ENCODE measurements around the gene OPA1.

Gene OPA1

GRCh38 chr3:193711964-193712598 is 119.1 kb downstream of the OPA1 start:
- DNase-seq: no peak

DNA sequence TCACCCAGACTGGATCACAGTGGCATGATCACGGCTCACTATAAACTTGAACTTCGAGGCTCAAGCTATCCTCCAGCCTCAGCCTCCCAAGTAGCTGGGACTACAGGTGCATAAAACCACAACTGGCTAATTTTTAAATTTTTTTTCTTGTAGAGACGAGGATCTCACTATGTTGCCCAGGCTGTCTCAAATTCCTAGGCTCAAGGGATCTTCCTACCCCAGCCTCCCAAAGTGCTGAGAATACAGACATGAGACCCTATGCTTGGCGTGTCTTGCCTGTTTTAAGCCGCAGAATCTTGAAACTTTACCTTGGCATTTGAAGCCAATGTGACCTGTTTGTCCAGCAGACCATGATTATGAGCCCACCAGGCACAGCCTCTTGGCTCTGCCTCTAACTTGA is 119.9 kb downstream of the OPA1 start:
- DNase-seq: no peak

DNA sequence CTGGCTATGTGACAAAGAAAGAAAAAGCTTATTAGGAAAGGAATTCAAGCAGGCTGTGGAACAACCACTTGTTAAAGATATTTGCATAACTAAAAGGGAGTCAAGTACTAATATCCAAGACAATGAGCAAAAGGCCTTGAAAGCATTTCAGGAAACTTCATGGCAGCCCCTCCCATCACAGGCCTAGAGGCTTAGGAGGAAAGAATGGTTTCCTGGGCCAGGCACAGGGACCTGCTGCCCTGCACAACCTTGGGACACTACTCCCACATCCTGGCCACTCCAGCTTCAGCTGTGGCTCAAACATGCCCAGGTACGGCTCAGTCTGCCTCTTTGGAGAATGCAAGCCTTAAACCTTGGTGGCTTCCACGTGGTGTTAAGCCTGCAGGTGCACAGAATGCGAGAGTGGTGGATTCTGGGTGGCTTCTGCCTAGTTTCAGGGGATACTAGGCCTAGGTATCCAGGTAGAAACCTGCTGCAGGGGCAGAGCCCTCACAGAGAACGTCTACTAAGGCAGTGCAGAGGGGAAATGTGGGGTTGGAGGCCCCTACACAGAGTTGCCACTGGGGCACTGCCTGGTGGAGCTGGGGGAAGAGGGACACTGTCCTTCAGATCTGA is 121.6 kb downstream of the OPA1 start:
- no peak for DNase-seq

GRCh38 chr3:193716150-193716549 is 123.1 kb downstream of the OPA1 start:
- DNase-seq: no peak

DNA sequence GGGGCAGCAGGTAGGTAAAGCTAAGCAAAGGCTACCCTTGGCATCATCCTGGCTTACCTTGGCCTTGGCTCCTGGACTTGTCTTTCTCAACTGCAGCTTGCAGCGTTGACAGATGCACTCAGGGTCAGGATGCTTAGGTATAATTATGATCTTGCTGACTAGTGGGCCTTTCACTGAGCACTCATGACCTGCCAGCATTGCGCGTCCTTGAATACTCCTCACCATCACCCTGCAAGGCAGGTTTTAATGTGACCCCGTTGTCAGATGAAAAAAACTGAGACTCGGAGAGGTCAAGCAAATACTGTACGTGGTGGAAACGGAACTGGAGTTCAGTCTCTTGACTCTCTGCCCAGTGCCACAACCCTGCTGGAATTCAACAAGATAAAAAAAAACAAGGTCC is 126.7 kb downstream of the OPA1 start:
- DNase-seq: no peak

DNA sequence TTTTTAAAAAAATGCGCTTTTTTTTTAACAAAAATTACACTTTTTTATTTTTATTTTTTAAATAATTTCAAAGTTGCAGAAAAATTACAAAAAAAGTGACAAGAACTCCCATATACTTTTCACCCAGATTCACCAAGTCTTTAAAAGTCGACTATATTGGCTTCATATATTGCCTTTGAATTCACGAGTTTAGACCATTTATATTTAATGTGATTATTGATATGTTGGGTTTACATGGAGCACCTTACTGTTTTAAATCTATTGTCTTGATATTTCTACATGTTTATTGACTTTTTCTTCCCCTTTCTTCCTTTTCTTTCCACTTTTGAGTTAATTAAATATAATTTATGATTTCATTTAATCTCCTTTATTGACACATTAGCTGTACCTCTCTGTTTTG is 127.2 kb downstream of the OPA1 start:
- DNase-seq: no peak

DNA sequence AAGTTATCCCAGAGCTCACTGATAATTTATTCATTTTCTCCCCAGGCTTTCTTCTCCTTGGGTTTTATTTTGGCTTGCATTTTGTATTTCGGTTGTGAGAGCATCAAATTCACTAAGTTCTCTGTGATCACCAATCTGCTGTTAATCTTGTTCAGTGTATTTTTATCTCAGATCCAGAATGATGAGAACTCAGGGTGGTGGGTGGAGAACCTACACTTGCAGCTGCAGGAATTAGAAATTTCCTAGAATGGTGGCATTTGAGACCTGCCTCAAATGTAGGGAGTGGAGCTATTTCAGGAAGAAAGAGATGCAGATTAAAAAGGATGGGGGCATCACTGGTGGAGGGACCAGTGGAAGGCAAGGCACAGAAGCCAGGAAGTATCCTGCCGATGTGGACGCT is 129.6 kb downstream of the OPA1 start:
- no peak for DNase-seq

- DNase-seq: no peak
Measured at GRCh38 chr3:193727089-193727488, 134.1 kb downstream of the OPA1 start.

- no peak for DNase-seq
Measured at GRCh38 chr3:193728429-193729087, 135.6 kb downstream of the OPA1 start.

DNA sequence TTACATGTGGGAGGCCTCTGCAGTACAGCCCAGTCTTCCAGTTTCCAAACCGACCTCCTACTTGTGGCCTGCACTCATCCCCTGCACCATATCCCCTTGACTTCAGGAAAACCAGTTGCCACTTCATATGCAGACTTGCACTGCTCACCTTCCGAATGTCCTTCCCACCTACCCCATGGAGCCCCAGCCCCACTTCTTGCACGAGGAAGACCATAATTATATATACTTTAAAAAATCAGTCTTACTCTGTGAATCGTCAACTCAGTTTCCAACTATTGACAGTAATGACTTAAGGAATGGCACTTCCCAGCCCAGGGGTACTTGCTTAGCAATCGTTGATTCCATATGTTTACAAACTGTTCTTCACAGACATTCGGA is 136.1 kb downstream of the OPA1 start:
- DNase-seq: no peak

- DNase-seq: no peak
Measured at GRCh38 chr3:193729601-193730000, 136.6 kb downstream of the OPA1 start.

- DNase-seq: peak; percentile 34
Measured at GRCh38 chr3:193730511-193730910, 137.5 kb downstream of the OPA1 start.

DNA sequence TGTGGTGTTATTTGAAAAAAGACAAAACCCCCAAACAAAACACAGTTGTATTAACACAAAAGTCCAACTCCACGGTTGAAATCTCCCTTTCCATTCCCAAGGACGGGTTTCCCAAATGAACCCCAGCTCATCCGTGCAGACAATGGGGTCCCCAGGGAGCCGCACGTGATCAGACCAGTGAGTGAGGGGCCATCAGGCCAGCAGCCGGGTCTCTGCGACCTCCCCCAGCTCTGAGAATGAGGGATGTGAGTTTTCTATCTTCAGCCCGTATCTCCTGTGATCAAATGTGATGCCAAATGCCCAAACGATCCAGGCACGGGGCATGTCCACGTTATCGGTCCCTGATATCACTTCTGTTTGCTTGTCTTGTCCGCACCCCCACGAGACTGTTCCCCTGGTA is 138.0 kb downstream of the OPA1 start:
- no peak for DNase-seq

DNA sequence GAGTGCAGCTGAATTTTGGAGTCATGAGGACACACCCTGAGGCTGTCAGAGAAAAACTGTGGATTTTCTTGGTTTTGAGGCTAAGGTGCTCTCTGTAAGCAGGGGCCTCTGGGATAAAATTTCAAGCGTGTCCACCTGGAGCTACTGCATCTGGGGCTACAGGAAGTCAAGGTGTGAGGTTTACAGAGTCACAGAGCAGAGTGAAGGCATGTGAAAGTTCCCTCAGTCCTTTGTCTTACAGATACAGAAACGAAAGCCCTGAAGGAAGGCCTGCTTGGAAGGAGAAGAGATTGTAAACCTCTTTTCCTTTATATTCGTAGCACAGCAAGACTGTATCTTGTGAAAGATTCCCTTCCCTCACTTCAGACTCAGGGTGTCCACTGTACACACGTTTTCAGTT is 138.6 kb downstream of the OPA1 start:
- no peak for DNase-seq

DNA sequence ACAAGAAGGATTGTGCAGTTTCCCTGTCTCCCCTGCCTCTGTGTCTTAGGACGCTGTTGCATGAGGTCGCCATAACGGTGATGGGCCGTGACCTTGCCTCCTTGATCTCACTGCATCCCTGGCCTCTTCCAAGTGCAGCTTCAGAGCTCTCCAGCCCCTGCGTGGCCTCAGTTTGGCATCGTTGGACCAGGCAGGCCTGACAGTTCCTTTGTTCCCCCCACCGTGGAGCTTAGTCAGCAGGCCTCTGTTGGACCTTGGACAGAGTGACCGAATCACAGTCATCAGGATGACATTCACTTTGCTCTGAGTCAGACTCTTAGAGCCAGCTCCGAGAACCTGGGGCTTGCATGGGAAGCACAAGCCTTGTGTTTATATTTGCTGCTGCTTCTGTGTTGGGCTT is 139.4 kb downstream of the OPA1 start:
- DNase-seq: no peak

- DNase-seq: no peak
Measured at GRCh38 chr3:193732827-193733226, 139.8 kb downstream of the OPA1 start.

GRCh38 chr3:193734737-193735366 is 141.8 kb downstream of the OPA1 start:
- no peak for DNase-seq

GRCh38 chr3:193735850-193736249 is 142.8 kb downstream of the OPA1 start:
- DNase-seq: no peak

DNA sequence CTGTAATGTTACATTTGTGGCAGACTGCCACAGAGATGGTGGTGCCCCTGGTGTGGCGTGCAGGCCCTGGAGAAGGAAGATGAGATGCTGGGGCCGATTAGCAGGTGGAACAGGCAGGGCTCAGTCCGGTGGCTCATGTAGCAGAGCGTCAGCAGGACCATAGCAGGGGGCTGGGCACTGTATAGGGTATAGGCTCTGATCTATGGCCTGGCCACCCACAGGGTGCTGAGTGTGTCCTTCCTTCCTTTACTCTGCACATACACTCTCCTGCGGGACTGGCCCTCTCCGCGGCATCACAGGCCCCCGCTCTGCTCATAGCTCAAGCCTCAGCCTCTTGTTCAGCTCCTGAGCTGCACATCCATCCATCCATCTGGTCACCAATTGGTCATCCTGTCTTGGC is 143.6 kb downstream of the OPA1 start:
- no peak for DNase-seq

GRCh38 chr3:193737191-193737751 is 144.3 kb downstream of the OPA1 start:
- peak; percentile 77 for DNase-seq

- DNase-seq: no peak
Measured at GRCh38 chr3:193742628-193743027, 149.6 kb downstream of the OPA1 start.

- no peak for DNase-seq
Measured at GRCh38 chr3:193743702-193744047, 150.7 kb downstream of the OPA1 start.

DNA sequence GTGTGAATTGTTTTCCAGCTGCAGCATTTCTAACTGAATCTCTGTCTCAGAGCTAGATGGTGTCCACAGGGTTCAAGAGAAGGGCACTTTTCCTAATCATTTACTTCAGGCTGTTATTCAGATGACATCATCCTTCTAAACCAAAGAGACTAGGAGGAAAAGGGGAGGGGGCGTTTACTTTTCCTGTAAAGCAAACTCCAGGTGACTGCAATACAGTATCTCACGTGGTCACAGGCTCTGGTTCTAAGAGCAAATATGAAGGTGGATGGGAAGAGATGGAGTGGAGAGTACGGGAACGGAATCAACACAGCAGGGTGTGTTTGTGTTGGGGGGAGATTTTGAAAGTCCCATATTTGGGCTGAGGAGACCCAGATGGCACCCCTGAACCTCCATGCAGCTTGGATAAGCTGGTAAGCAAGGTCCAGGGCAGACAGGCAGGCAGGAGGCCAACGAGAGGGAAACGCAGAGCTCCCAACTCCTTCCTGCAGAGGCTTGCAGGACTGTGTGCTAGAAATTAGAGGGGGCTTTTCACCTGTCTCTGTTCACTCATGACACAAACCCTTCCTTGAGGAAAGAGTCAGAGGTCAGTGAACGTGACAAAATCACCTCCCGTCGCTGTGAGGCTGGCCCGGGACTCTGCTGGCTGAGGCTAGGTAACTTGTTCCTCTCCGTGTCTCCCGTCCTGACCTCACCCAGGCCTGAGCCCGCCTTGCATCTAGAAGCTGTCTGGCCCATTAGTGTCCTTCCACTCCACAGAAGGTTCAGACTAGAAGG is 151.2 kb downstream of the OPA1 start:
- peak; percentile 63 for DNase-seq

Measured in eye (tissue), 1 donor.